Neural progenitor cell (in vitro differentiated cells): ENCODE measurements around the gene PCDH1.

Experiments
- CTCF ChIP-seq: fragments of 200-600 bp; sonication (generic); IDR thresholded peaks from 2 replicates; pipeline ENCODE4 v1.5.1; 2017; ENCODE audit warnings: antibody characterized with exemption, mild to moderate bottlenecking
- EZH2 ChIP-seq: fragments of 200-600 bp; sonication (generic); IDR thresholded peaks from 2 replicates; pipeline ENCODE4 v1.6.1; 2017; ENCODE audit warnings: antibody characterized with exemption, mild to moderate bottlenecking, moderate library complexity
- EZH2phosphoT487 ChIP-seq: fragments of 200-600 bp; sonication (generic); IDR thresholded peaks from 2 replicates; pipeline ENCODE4 v1.6.1; 2017; ENCODE audit warnings: antibody characterized with exemption

GRCh38 chr5:141816598-141817399, 61.4 kb downstream of the PCDH1 start:
- TF ChIP-seq CTCF (no peak), EZH2 (no peak), EZH2phosphoT487 (no peak)
